ENCODE measurements around the gene STK38L.

DNA sequence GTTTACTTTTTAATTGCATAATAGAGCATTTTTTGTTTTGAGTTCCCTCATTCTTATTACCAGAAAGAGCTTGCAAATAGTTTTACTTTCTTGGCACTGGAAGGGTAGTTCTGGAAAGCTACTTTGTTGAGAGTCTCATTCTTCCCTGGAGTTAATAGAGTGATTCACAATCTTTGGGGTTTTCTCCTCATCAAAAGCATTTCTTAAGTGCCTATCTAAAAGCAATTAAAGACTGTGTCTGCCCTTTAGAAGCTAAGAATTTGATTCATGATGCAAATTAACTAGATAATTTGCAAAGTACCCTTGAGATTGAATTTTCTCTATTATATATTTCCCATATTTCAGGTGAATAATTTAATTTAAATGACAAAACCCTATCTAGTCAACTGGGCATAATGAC lies 80.4 kb downstream of the STK38L start:
- TF ChIP-seq, protein P1, sequence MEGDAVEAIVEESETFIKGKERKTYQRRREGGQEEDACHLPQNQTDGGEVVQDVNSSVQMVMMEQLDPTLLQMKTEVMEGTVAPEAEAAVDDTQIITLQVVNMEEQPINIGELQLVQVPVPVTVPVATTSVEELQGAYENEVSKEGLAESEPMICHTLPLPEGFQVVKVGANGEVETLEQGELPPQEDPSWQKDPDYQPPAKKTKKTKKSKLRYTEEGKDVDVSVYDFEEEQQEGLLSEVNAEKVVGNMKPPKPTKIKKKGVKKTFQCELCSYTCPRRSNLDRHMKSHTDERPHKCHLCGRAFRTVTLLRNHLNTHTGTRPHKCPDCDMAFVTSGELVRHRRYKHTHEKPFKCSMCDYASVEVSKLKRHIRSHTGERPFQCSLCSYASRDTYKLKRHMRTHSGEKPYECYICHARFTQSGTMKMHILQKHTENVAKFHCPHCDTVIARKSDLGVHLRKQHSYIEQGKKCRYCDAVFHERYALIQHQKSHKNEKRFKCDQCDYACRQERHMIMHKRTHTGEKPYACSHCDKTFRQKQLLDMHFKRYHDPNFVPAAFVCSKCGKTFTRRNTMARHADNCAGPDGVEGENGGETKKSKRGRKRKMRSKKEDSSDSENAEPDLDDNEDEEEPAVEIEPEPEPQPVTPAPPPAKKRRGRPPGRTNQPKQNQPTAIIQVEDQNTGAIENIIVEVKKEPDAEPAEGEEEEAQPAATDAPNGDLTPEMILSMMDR (optimal IDR thresholded peaks at IDR 0.05 in 1 of 3, IDR thresholded peaks at IDR 0.05 in 1 of 3, conservative IDR thresholded peaks at IDR 0.05 in 1 of 3; ENCODE audit: extremely low read depth in 1 of 3, insufficient read depth in 2 of 3, low read length in 3 of 3): no peak
- TF ChIP-seq EZH2 (IDR thresholded peaks at IDR 0.05; ENCODE audit: low read length): no peak
